ENCODE data around the gene LASP1NB.
A peak's percentile ranks its signal among the peaks of the same experiment; 100 is the strongest.
"Not testable (repeated sequence)": the region's sequence is repeated elsewhere in the genome, so short reads cannot be mapped to it uniquely, and the experiment has no call there.

The LASP1NB gene

GRCh38 chr17:38967290-38967738 lies 41.9 kb downstream of the LASP1NB start, which contains the start of gene FBXO47:
Gene FBXO47 (minus strand): TSS chr17:38967403. CDS start chr17:38963025, 4,378 bp downstream.
- DNase-seq (ENCODE audit: low spot score): peak; percentile 62

- DNase-seq (ENCODE audit: low spot score): no peak
Measured at GRCh38 chr17:38969281-38969680, 43.9 kb downstream of the LASP1NB start.

GRCh38 chr17:38970128-38970527 lies 44.7 kb downstream of the LASP1NB start:
- no peak for DNase-seq (ENCODE audit: low spot score)

- DNase-seq (ENCODE audit: low spot score): no peak
Measured at GRCh38 chr17:38970804-38971203, 45.4 kb downstream of the LASP1NB start.

GRCh38 chr17:38976187-38976551 lies 50.8 kb downstream of the LASP1NB start:
- not testable (repeated sequence) for DNase-seq (ENCODE audit: low spot score)

- DNase-seq (ENCODE audit: low spot score): no peak
Measured at GRCh38 chr17:38978180-38978579, 52.8 kb downstream of the LASP1NB start.

Measured in AG08396 (cell line).